Ovary (tissue), 9 donors: ENCODE measurements around the gene TNFRSF14. TPM values are rescaled to one million over a fixed set of nuclear protein-coding genes. Genes with fewer than 3 reads are reported as not detected.

Source experiments
- DNase-seq, 5 donors: peaks; one replicate each; pipeline ENCODE4 v3.0.0-alpha.2; 2019 to 2020
- H3K27ac ChIP-seq, 2 donors: fragments of 200-600 bp; one replicate each; pipeline versions ENCODE4 v1.5.1 to v1.8.0; 2019 to 2022
- H3K27me3 ChIP-seq: fragments of 200-600 bp; one replicate; pipeline ENCODE4 v1.8.0; 2022
- H3K36me3 ChIP-seq: fragments of 200-600 bp; sonication (generic); one replicate; pipeline ENCODE4 v1.5.1; 2019
- H3K4me1 ChIP-seq: one replicate; pipeline ENCODE4 v1.8.1; 2013; ENCODE audit warnings: mild to moderate bottlenecking, moderate library complexity; ENCODE audit not compliant: insufficient read depth
- H3K4me3 ChIP-seq: fragments of 200-600 bp; sonication (generic); one replicate; pipeline ENCODE4 v1.5.1; 2017
- H3K9me3 ChIP-seq, 2 donors: fragments of 200-600 bp in 1 of 2; sonication (generic) in 1 of 2; one replicate each; pipeline versions ENCODE4 v1.5.1 to v1.8.1; 2013 to 2019; ENCODE audit warnings: mild to moderate bottlenecking in 1 of 2, moderate library complexity in 1 of 2
- EP300 ChIP-seq: sonication (generic); formaldehyde crosslinking; IDR thresholded peaks from one replicate; pipeline ENCODE4 v1.6.1; 2017; ENCODE audit warnings: antibody characterized with exemption
- POLR2A ChIP-seq: fragments of 450-650 bp; IDR thresholded peaks from one replicate; pipeline ENCODE4 v1.6.1; 2017; ENCODE audit warnings: antibody characterized with exemption, mild to moderate bottlenecking, moderate library complexity
- WGBS, 3 donors: extraction: QIAGEN DNeasy Blood & Tissue Kit in 1 of 3; methylation state at CpG; one replicate each; pipeline versions ENCODE4 v1.1.5 to v1.1.7; 2013 to 2017; 5-methylcytosine and 5-hydroxymethylcytosine counted together
- intact Hi-C, 4 donors: fragments of 100-400 bp; cut with DNase I; formaldehyde crosslinking; loops; one replicate each; pipeline versions ENCODE4 v1.11.0 to v1.15.1; 2022 to 2023
- polyA plus RNA-seq, 2 donors: library from polyadenylated mRNA; stranded (reverse); fragments of 200-250 nt in 1 of 2; fragments of 350-450 nt in 1 of 2; fragmentation: Illumina TruSeq in 1 of 2; extraction: RNeasy Lipid Tissue Mini Kit (QIAGEN cat#74804) in 1 of 2; gene quantifications; one replicate each; pipeline ENCODE4 v1.2.3, GENCODE V29; 2013 to 2014
- total RNA-seq, 7 donors: library from RNA; depleted of rRNA in 2 of 7; stranded (reverse); fragments of >200 nt in 2 of 7; fragmentation: NEBNext Ultra II Directional in 3 of 7; extraction: Animal tissue kit (Norgen Biotek cat#: 25700) in 3 of 7; gene quantifications; one replicate each; pipeline versions ENCODE4 v1.1.0 to v1.2.4, GENCODE V29; 2016 to 2023
- TF ChIP-seq, protein P1 (sequence below), 3 donors: fragments of 450-650 bp in 2 of 3; fragments of 200-600 bp in 1 of 3; IDR thresholded peaks; one replicate each; pipeline versions ENCODE4 v1.5.1 to v1.8.0; 2016 to 2022; ENCODE audit warnings: antibody characterized with exemption in 3 of 3, mild to moderate bottlenecking in 1 of 3
- donor health status: DM: no; HTN: no; CAD: no; lungs with moderate emphysema.
- donor health status: DM: no; HTN: no; CAD: no.
- donor health status: Bipolar disorder and iron deficiency.
- donor health status: DM: yes; HTN: yes; CAD: no.
- donor health status: DM: no; HTN: no; CAD: no.
- donor health status: DM: yes; HTN: yes; CAD: no.

Gene TNFRSF14
- total and polyA plus RNA-seq, 9 donors, result 4.3 to 78.5 (median 57.6) TPM

DNA sequence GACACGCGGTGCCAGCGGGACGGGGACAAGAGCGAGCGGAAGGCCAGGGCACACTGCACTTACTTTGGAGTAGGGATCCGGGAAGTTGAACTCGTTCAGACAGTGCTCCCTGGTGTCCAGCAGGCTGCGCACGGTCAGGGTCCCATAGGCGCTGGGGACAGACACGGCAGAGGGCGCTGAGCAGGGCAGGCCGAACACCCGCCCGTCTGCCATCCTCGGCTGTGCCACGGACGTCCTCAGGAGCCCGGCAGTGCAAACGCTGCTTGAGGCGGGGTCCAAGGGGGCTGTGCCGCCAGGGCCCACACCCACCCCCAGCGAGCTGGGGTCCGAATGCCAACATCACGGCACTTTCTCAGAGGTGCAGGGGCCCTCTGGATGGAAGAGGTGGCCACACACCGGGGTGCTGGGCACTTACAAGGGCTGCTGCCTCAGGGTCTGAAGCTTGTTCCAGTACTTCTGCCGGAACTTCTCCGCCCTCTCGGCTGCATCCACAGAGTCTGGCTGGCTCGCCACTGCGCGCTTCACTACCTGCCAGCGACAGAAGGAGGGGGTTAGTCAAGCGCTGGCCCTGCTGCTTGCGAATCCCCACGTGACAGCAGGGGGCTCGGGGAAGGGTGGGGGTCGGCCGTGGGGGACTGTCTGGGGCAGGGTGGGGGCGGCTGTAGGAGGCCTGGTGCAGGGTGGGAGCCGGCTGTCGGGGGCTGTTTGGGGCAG, 42.1 kb upstream of the TNFRSF14 start:
- Histone ChIP-seq H3K4me1 (no peaks in the 10 kb centered on the region), H3K27ac (no peak overlapping the region), H3K36me3 (peaks cover 3% of the 10 kb centered on the region), H3K27me3 (no peaks in the 10 kb centered on the region), H3K9me3 (no peaks in the 10 kb centered on the region), H3K4me3 (no peak overlapping the region)
- TF ChIP-seq, protein P1, sequence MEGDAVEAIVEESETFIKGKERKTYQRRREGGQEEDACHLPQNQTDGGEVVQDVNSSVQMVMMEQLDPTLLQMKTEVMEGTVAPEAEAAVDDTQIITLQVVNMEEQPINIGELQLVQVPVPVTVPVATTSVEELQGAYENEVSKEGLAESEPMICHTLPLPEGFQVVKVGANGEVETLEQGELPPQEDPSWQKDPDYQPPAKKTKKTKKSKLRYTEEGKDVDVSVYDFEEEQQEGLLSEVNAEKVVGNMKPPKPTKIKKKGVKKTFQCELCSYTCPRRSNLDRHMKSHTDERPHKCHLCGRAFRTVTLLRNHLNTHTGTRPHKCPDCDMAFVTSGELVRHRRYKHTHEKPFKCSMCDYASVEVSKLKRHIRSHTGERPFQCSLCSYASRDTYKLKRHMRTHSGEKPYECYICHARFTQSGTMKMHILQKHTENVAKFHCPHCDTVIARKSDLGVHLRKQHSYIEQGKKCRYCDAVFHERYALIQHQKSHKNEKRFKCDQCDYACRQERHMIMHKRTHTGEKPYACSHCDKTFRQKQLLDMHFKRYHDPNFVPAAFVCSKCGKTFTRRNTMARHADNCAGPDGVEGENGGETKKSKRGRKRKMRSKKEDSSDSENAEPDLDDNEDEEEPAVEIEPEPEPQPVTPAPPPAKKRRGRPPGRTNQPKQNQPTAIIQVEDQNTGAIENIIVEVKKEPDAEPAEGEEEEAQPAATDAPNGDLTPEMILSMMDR (IDR thresholded peaks at IDR 0.05), result no peak
- TF ChIP-seq EP300 (no peak), POLR2A (no peak)
- WGBS, 3 donors, result 90 to 95% (median 91%) methylated on average over 32 to 43 of the region's 43 CpGs
- intact Hi-C loops, result no loop called here
- no peak for DNase-seq

DNA sequence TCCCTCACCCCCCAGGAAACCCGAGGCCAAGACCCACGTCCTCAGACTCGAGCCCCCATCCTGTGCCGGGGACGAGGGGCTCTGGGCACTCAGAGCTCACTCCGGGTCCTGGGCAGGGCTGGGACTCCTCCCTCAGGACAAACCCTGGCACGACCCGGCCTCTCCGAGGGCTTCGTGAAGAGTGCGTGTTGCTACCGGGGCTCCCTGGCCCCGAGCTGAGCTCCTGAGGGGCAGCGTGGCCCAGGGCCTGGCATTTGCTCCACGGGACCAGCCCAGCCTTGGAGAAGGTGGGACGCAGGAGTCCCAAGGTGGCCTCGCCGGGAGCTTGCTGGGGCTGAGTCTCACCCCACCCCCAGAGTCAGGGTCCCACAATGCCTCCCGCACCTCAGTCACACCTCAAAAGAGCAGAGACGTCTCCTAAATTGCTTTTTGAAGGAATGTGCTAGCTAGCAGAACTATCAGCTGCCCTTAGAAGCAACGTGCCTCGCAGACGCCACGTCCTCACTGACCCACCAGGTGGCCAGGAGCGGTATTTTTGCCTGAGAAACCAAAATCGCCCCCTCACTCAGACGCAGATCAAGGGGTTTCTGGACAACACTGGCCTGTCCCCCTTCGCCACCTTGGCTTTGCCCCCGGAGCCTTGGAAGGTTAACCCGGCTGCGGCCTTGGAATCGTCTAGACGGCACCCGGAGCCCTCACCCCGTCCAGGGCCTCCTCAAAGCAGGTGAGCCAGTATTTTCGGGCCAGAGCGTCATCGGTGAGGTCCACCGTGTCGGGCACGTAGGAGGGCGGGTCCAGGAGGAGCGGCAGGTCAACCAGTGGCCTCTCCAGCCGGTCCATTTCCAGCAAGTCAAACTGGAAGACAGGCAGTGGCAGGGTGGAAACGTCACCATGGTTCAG, 41.1 kb upstream of the TNFRSF14 start:
- H3K36me3 ChIP-seq, result peaks cover 3% of the 10 kb centered on the region
- intact Hi-C loops, result no loop called here
- no peaks in the 10 kb centered on the region for H3K4me1 ChIP-seq
- no peak for TF ChIP-seq POLR2A
- H3K9me3 ChIP-seq, result no peaks in the 10 kb centered on the region
- no peak for DNase-seq
- H3K27ac ChIP-seq, result no peak overlapping the region
- WGBS, 3 donors, result 87 to 88% (median 87%) methylated on average over 44 to 45 of the region's 45 CpGs
- H3K27me3 ChIP-seq, result no peaks in the 10 kb centered on the region
- H3K4me3 ChIP-seq, result no peak overlapping the region

GRCh38 chr1:2515763-2516080, 40.4 kb upstream of the TNFRSF14 start:
- DNase-seq, result no peak
- H3K4me1 ChIP-seq, result no peaks in the 10 kb centered on the region
- no peaks in the 10 kb centered on the region for H3K9me3 ChIP-seq
- 91 to 95% (median 93%) methylated on average over 10 to 11 of the region's 11 CpGs for WGBS, 3 donors
- H3K27me3 ChIP-seq, result no peaks in the 10 kb centered on the region
- peaks cover 1% of the 10 kb centered on the region for H3K36me3 ChIP-seq
- intact Hi-C loops, result no loop called here
- H3K27ac ChIP-seq, result no peak overlapping the region
- TF ChIP-seq EP300 (no peak), POLR2A (no peak)
- TF ChIP-seq, protein P1 (IDR thresholded peaks at IDR 0.05), result no peak
- no peak overlapping the region for H3K4me3 ChIP-seq

- Histone ChIP-seq H3K27ac (no peak overlapping the region), H3K36me3 (no peaks in the 10 kb centered on the region), H3K9me3 (no peaks in the 10 kb centered on the region), H3K4me1 (no peaks in the 10 kb centered on the region), H3K27me3 (no peaks in the 10 kb centered on the region), H3K4me3 (no peak overlapping the region)
- TF ChIP-seq EP300, result no peak
- TF ChIP-seq, protein P1 (IDR thresholded peaks at IDR 0.05), result no peak
- TF ChIP-seq POLR2A, result no peak
- DNase-seq, result no peak
- 90 to 99% (median 92%) methylated on average over 17 of the region's 17 CpGs for WGBS, 3 donors
- intact Hi-C loops, result no loop called here
Observed at GRCh38 chr1:2516124-2516523, 40.0 kb upstream of the TNFRSF14 start.

- TF ChIP-seq POLR2A, result no peak
- TF ChIP-seq, protein P1 (IDR thresholded peaks at IDR 0.05), result no peak
- no peak for DNase-seq
- Histone ChIP-seq H3K9me3 (no peaks in the 10 kb centered on the region), H3K27me3 (no peaks in the 10 kb centered on the region), H3K27ac (no peak overlapping the region), H3K4me1 (no peaks in the 10 kb centered on the region), H3K4me3 (no peak overlapping the region), H3K36me3 (no peaks in the 10 kb centered on the region)
- intact Hi-C loops, result no loop called here
- 91 to 97% (median 93%) methylated on average over 13 to 14 of the region's 14 CpGs for WGBS, 3 donors
Observed at GRCh38 chr1:2516946-2517345, 39.2 kb upstream of the TNFRSF14 start.
